GM18909 (cell line): Measurements from ENCODE around the gene PBX1.

Experiments used
- ATAC-seq: cut with Tn5 transposase; IDR thresholded peaks from one replicate; pipeline ENCODE4 v1.9.1; 2021; ENCODE audit warnings: mild to moderate bottlenecking; ENCODE audit not compliant: unreplicated experiment, poor library complexity

Gene PBX1

DNA sequence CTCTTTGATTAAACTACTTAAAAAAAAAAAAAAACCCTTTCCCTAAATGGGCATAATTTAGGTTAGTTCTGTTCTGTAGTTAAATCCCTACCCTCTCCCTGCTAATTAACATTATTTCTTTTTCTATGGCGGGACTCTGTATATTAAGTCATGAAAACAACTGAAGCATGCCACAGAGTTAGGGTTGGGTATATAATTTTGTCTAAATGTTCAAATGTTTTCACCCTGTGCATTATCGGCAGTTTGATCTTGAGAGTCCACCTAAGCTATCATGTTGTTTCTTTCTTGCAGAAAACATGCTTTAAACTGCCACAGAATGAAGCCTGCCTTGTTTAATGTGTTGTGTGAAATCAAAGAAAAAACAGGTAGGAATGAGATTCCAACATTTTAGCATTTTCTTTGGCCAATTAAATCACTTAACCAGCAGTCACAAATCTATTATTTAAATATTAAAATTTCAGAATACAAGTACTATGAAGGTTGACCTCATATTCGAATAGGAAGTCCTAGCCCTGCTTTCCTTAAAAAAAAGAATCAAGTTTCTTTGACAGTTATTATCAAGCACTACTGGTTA, 4.0 kb downstream of the PBX1 start:
- ATAC-seq = no peak

DNA sequence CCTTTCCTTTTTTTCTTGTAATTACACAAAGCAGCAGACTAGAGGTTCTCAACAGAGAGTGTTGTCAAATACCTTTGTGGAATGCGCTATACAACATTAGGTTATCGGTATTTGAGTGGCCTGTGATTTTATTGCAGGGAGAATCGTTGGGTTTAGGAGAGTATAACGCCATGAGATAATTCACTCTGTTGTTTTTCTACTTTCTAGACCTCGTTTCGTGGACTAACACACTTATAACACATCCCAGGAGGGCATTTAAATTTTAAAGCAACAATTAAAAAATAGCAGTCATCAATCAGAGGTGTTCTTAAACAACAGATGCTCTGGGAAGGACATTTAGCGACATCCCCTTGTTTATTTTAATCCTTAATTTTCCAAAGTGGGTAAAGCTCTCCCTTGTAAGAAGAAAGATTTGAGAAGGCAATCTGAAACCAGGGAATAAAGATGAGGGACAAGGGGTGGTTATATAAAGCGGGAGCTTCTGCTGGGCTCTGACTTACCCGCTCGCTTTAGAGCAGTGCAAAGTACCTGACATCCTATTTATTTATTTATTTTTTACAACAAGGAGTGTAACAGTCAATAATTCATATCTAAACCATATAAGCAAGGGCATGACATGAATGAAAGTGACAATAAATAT, 4.9 kb downstream of the PBX1 start:
- no peak for ATAC-seq

DNA sequence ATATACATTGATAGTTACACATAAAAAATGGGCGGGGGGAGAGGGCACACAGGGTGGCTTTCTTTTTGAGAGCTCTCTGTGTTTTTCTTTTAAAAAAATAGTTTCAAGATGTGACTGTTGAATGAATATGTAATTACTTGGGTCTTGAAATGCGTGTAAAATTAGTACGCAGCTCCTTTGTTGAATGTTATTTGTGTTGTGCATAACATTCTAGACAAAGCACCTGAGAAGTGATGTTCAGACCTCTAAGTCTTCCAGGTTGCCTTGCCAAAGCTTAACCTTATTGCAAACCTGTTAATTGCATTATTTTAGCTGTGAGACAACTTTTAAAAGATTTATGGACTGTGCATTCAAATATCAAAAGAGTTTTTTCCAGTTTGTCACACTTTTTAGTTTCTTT, 5.4 kb downstream of the PBX1 start:
- no peak for ATAC-seq

DNA sequence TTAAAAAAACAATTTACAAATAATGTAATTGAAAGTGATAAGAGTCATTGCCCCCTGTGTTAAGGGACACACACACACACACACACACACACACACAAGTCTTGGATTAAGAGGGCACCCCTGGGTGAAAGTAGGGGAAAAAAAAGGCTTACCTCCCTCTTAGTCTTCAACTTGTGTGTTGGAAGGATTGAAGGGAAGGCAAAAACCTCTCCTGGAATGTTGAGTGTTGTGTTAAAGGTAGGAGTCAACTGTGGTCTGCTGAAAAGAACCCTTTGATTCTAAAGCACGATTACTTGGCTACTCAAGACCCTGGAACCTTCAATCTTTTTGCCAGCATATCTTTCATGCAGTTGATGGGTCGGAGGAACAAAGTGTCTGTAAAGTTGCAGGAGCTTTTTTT, 6.4 kb downstream of the PBX1 start:
- ATAC-seq = no peak

- ATAC-seq = no peak
Observed at GRCh38 chr1:164567774-164568173, 8.8 kb downstream of the PBX1 start.

- no peak for ATAC-seq
Observed at GRCh38 chr1:164569241-164569640, 10.3 kb downstream of the PBX1 start.

- no peak for ATAC-seq
Observed at GRCh38 chr1:164569866-164570265, 10.9 kb downstream of the PBX1 start.

GRCh38 chr1:164571333-164571732, 12.3 kb downstream of the PBX1 start:
- no peak for ATAC-seq

- ATAC-seq = no peak
Observed at GRCh38 chr1:164575356-164575886, 16.4 kb downstream of the PBX1 start.

GRCh38 chr1:164576291-164577271, 17.6 kb downstream of the PBX1 start:
- no peak for ATAC-seq

GRCh38 chr1:164577291-164577690, 18.3 kb downstream of the PBX1 start:
- ATAC-seq = no peak

DNA sequence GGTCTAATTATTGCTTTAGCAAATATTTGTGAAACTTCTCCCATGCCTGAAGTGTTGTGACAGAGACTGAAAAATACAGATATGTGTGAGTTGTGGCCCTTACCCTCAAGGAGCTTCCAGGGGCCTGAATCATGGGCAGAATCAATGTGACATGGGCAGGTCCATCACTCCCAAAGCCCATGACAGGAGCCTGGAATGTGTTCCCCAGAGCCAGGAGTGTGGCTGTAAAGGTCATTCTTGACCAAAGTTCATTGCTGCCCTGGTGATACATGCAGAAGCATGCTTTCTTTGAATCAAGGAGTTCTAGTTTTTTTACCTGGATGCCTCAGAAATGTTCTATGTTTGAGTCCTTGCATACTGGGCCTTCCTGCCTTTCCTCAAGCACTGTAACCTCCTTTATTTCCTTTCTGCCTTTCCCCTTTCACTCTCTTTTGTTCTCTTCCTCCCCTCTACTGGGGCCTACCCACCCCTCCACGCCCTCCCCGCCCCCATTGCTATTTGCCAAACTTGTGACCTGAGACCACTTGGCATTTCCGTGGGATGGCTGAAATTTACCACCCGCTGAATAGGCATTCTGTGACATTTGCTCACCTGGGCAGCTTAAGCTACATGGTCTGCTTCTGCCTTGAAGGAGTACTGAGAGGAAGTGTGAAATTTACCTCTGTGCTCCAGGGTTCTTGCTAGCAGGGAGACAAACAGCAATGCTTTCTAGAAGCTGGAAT, 19.7 kb downstream of the PBX1 start:
- no peak for ATAC-seq

- ATAC-seq = no peak
Observed at GRCh38 chr1:164579381-164579780, 20.4 kb downstream of the PBX1 start.

DNA sequence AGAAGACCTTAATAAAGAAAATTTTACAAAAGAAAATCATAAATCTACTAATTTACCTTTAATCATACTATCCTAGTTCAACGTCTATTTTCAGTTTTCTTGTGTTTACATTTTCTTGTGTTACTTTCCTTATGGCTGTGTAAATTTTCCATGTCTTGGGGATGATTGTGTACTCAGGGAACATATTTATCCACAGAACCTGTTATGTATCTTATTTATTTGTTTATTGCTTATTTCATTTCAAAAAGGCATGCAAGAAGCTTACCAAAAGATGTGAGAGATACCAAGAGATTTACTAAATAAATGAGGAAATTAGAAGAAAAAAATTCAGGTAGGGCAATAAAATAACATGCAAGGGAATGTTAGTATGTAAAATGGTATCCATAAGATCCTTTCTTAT, 22.8 kb downstream of the PBX1 start:
- no peak for ATAC-seq

- ATAC-seq = no peak
Observed at GRCh38 chr1:164583196-164583595, 24.2 kb downstream of the PBX1 start.

GRCh38 chr1:164583835-164584539, 25.0 kb downstream of the PBX1 start:
- ATAC-seq = no peak

DNA sequence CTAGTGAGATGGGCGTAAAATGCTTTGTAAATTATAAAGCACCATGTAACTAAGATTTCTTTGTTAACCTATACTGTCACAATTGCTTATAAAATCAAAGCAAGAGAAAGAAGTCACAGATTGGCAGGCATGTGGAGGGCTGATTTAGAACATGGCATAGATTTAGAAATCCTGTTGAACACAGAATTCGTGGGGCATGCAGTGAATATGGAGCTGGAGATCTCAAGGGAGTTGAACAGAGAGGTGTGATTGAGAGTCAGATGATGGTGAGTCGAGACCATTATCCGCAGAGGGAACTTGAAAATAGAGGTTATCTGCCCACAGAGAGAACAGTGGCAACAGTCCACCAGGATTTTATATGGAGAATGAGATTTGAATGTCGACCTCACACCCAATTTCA, 27.6 kb downstream of the PBX1 start:
- no peak for ATAC-seq

DNA sequence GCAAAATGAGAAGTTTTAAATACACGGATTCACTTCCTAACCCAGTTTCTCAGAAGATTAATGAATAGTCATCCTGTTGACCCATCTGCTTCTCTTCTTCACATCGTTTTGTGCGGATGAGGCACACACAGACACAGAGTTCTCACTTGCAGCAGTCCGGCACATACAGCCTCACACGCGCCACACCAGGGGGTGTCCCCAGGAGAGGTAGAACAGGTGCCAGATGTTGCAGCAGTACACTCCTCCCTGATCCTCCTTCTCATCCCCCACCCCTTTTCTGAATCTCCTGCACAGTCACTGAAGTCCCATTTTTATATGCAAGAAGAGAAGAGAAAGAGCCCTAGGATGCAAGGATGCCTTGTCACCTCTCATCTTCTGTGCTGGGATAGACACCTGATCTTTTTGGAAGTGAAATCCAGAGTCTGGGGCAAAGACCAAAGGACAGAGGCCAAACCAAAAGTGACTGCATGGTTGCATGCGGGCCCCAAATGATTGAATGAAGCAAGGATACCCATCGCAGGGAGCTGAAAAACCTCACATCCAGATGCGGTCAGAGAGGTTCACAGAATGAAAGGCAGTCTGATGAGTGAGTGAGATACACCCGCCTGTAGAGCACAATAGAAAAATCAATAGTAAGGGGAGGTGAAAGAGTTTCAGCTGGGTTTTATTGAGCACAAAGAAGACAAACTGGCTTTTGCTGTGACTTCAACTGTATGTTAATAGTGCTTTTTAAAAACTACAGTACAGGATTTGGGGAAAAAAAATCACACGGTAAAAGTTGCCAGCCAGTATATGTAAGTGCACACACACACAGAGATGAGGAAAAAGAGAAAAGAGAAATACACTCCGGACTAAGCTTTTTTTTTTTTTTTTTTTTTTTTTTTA, 28.9 kb downstream of the PBX1 start:
- ATAC-seq = no peak
